H1 (cell line): Measurements from ENCODE around the gene COMMD7. TPM values are rescaled to one million over a fixed set of nuclear protein-coding genes. Genes with fewer than 3 reads are reported as not detected.

Experiments used
- CTCF ChIA-PET: fragments of 300-600 bp; sonication (Branson Sonifier 250); formaldehyde crosslinking; loops from one replicate; lab custom pipeline; 2021; ENCODE audit not compliant: partially characterized antibody; lab: Charles Lee
- POLR2A ChIA-PET: fragments of 300-600 bp; sonication (Branson Sonifier 250); formaldehyde crosslinking; loops from one replicate; lab custom pipeline; 2021; ENCODE audit warnings: inconsistent platforms; ENCODE audit not compliant: partially characterized antibody; lab: Charles Lee
- DNase-seq, 2 experiments: peaks; one replicate each; pipeline versions ENCODE4 v3.0.0 to v3.0.0-alpha.2; 2010 to 2022; ENCODE audit warnings: low spot score in 2 of 2, low read depth in 1 of 2, mixed read lengths in 1 of 2
- FAIRE-seq: peaks from 2 replicates; lab custom pipeline; 2011; peaks lifted over from hg19 to GRCh38; lab: Jason Lieb, UNC
- H2AFZ ChIP-seq: 2 replicates; pipeline ENCODE4 v1.8.1; 2012; ENCODE audit warnings: low read length, inconsistent platforms
- H2AK5ac ChIP-seq: 2 replicates; pipeline ENCODE4 v1.6.1; 2013; ENCODE audit warnings: low read depth, low read length
- H2BK120ac ChIP-seq: replicated peaks from 2 replicates; pipeline ENCODE3; 2013; ENCODE audit warnings: low read depth, low read length, inconsistent platforms
- H2BK12ac ChIP-seq: 2 replicates; pipeline ENCODE4 v1.6.1; 2013; ENCODE audit warnings: low read depth, low read length
- H2BK15ac ChIP-seq: 2 replicates; pipeline ENCODE4 v1.6.1; 2013; ENCODE audit warnings: low read length
- H2BK20ac ChIP-seq: 2 replicates; pipeline ENCODE4 v1.6.1; 2013; ENCODE audit warnings: low read length
- H2BK5ac ChIP-seq: 2 replicates; pipeline ENCODE4 v1.6.1; 2013; ENCODE audit warnings: low read depth, low read length
- H3K14ac ChIP-seq: 2 replicates; pipeline ENCODE4 v1.6.1; 2013; ENCODE audit warnings: inconsistent platforms; ENCODE audit not compliant: insufficient read length
- H3K18ac ChIP-seq: 2 replicates; pipeline ENCODE4 v1.6.1; 2013; ENCODE audit warnings: low read length; ENCODE audit errors: extremely low read depth
- H3K23ac ChIP-seq: 2 replicates; pipeline ENCODE4 v1.6.1; 2013; ENCODE audit warnings: inconsistent platforms; ENCODE audit not compliant: insufficient read length
- H3K23me2 ChIP-seq: 2 replicates; pipeline ENCODE4 v1.6.1; 2013; ENCODE audit warnings: low read depth, low read length
- H3K27ac ChIP-seq: 2 replicates; pipeline ENCODE4 v1.6.1; 2011; ENCODE audit warnings: low read depth, low read length, inconsistent platforms
- H3K27me3 ChIP-seq, 4 experiments: replicated peaks in 1 of 4; 1 replicate in 1 of 4; 2 replicates in 3 of 4; pipeline versions ENCODE4 v1.6.1 to v1.8.1; 2011 to 2013; ENCODE audit warnings: low read length in 3 of 4, mild to moderate bottlenecking in 3 of 4, inconsistent platforms in 2 of 4, mixed read lengths in 2 of 4, moderate library complexity in 1 of 4; ENCODE audit not compliant: control insufficient read depth in 3 of 4, insufficient read depth in 3 of 4; ENCODE audit errors: extremely low read depth in 1 of 4
- H3K36me3 ChIP-seq, 4 experiments: 2 replicates each; pipeline versions ENCODE4 v1.6.1 to v1.8.1; 2011 to 2013; ENCODE audit warnings: mild to moderate bottlenecking in 4 of 4, low read length in 3 of 4, moderate library complexity in 2 of 4, control low read depth in 1 of 4, inconsistent platforms in 1 of 4; ENCODE audit not compliant: insufficient read depth in 4 of 4, control insufficient read depth in 2 of 4
- H3K4ac ChIP-seq: replicated peaks from 2 replicates; pipeline ENCODE3; 2013; ENCODE audit warnings: low read length, low read depth, mixed read lengths, inconsistent platforms; ENCODE audit not compliant: insufficient read length
- H3K4me1 ChIP-seq, 4 experiments: replicated peaks in 1 of 4; 1 replicate in 1 of 4; 2 replicates in 3 of 4; pipeline versions ENCODE4 v1.6.1 to v1.8.1; 2011 to 2013; ENCODE audit warnings: low read length in 3 of 4, inconsistent platforms in 2 of 4, mixed read lengths in 1 of 4; ENCODE audit not compliant: insufficient read depth in 4 of 4, control insufficient read depth in 3 of 4
- H3K4me2 ChIP-seq, 2 experiments: 2 replicates each; pipeline versions ENCODE4 v1.6.1 to v1.8.1; 2011 to 2013; ENCODE audit warnings: low read depth in 2 of 2, low read length in 2 of 2, control low read depth in 1 of 2, inconsistent platforms in 1 of 2, mild to moderate bottlenecking in 1 of 2; ENCODE audit not compliant: insufficient read depth in 1 of 2
- H3K4me3 ChIP-seq, 4 experiments: fragments of 200-600, 300-600 bp in 1 of 4; sonication (generic), shearing (Covaris generic), sonication (Bioruptor Twin) in 1 of 4; 2 replicates each; pipeline versions ENCODE4 v1.5.1 to v1.8.1; 2011 to 2016; ENCODE audit warnings: low read length in 4 of 4, low read depth in 3 of 4, control low read depth in 2 of 4, inconsistent platforms in 2 of 4, mild to moderate bottlenecking in 2 of 4, mixed read lengths in 1 of 4, moderate library complexity in 1 of 4; ENCODE audit not compliant: insufficient read depth in 2 of 4; ENCODE audit errors: extremely low read depth in 1 of 4
- H3K56ac ChIP-seq: replicated peaks from 2 replicates; pipeline ENCODE3; 2013; ENCODE audit warnings: low read depth, mild to moderate bottlenecking, mixed read lengths, low read length, inconsistent platforms; ENCODE audit not compliant: insufficient read length
- H3K79me1 ChIP-seq: 2 replicates; pipeline ENCODE4 v1.6.1; 2013; ENCODE audit warnings: low read depth, low read length, control low read depth
- H3K79me2 ChIP-seq, 2 experiments: 2 replicates each; pipeline versions ENCODE4 v1.6.1 to v1.8.1; 2012 to 2013; ENCODE audit warnings: low read length in 2 of 2, mild to moderate bottlenecking in 2 of 2, inconsistent platforms in 1 of 2; ENCODE audit not compliant: insufficient read depth in 2 of 2, control insufficient read depth in 1 of 2
- H3K9ac ChIP-seq, 4 experiments: replicated peaks in 1 of 4; 1 replicate in 1 of 4; 2 replicates in 3 of 4; pipeline versions ENCODE4 v1.6.1 to v1.8.1; 2011 to 2013; ENCODE audit warnings: low read depth in 3 of 4, low read length in 3 of 4, control low read depth in 2 of 4, mild to moderate bottlenecking in 2 of 4, moderate library complexity in 2 of 4, inconsistent platforms in 1 of 4; ENCODE audit errors: extremely low read depth in 1 of 4
- H3K9me3 ChIP-seq, 2 experiments: 2 replicates each; pipeline versions ENCODE4 v1.6.1 to v1.8.1; 2012 to 2013; ENCODE audit warnings: mild to moderate bottlenecking in 2 of 2, moderate library complexity in 2 of 2, control low read depth in 1 of 2, inconsistent platforms in 1 of 2, low read depth in 1 of 2, low read length in 1 of 2, mixed read lengths in 1 of 2; ENCODE audit not compliant: insufficient read depth in 2 of 2
- H4K20me1 ChIP-seq, 2 experiments: replicated peaks in 1 of 2; 2 replicates each; pipeline versions ENCODE3 to v1.8.1; 2011 to 2013; ENCODE audit warnings: inconsistent platforms in 2 of 2, low read length in 2 of 2, mild to moderate bottlenecking in 1 of 2; ENCODE audit not compliant: insufficient read depth in 2 of 2, control insufficient read depth in 1 of 2
- H4K5ac ChIP-seq: 2 replicates; pipeline ENCODE4 v1.6.1; 2013; ENCODE audit warnings: low read length, low read depth, mixed read lengths, inconsistent platforms; ENCODE audit not compliant: insufficient read length
- H4K8ac ChIP-seq: 2 replicates; pipeline ENCODE4 v1.8.0; 2013; ENCODE audit warnings: mild to moderate bottlenecking, moderate library complexity, low read length, inconsistent platforms; ENCODE audit not compliant: insufficient read depth; ENCODE audit errors: extremely low read depth
- H4K91ac ChIP-seq: replicated peaks from 2 replicates; pipeline ENCODE3; 2013; ENCODE audit warnings: low read length, mixed read lengths, inconsistent platforms; ENCODE audit not compliant: insufficient read length
- KDM1A ChIP-seq: fragments of 200-600, 300-600 bp; sonication (generic); IDR thresholded peaks from 2 replicates; pipeline ENCODE4 v1.7.1; 2016; ENCODE audit warnings: mild to moderate bottlenecking, low read length, borderline replicate concordance
- POLR2AphosphoS5 ChIP-seq: IDR thresholded peaks from 2 replicates; pipeline ENCODE4 v1.6.1; 2011; ENCODE audit warnings: low read depth, low read length
- WGBS, 2 experiments: shearing (Covaris generic) in 1 of 2; methylation state at CpG; one replicate each; pipeline versions ENCODE4 v1.1.6 to v1.1.7; 2013 to 2015; ENCODE audit warnings: low lambda C conversion rate in 2 of 2, mixed read lengths in 2 of 2, inconsistent platforms in 1 of 2, low coverage in 1 of 2, missing lambda C conversion rate in 1 of 2; ENCODE audit not compliant: insufficient replicate concordance in 2 of 2, insufficient coverage in 1 of 2, insufficient read length in 1 of 2; ENCODE audit errors: extremely low coverage in 1 of 2, missing lambda C conversion rate in 1 of 2; 5-methylcytosine and 5-hydroxymethylcytosine counted together
- polyA plus RNA-seq, 7 experiments: library from polyadenylated mRNA; depleted of rRNA in 3 of 7; stranded (reverse) in 5 of 7; unstranded in 2 of 7; fragments of >200 nt in 5 of 7; fragments of 200-250 nt in 2 of 7; gene quantifications; 1 replicate in 5 of 7; 2 replicates in 1 of 7; 4 replicates in 1 of 7; pipeline versions ENCODE4 v1.2.1 to v1.2.3, GENCODE V29; 2011 to 2013; ENCODE audit warnings: missing spikeins in 2 of 7, mixed read lengths in 2 of 7
- total RNA-seq: library from RNA; stranded (reverse); fragmentation: NEBNext Ultra II Directional; extraction: Animal tissue kit (Norgen Biotek cat#: 25700); gene quantifications from 2 replicates; pipeline ENCODE4 v1.2.1, GENCODE V29; 2021

Gene COMMD7
- total and polyA plus RNA-seq, 2 of the 8 experiments (the other 6 are each of a cell fraction or from before 2014, with no cell fraction given), result 39.4 to 48.9 TPM

DNA sequence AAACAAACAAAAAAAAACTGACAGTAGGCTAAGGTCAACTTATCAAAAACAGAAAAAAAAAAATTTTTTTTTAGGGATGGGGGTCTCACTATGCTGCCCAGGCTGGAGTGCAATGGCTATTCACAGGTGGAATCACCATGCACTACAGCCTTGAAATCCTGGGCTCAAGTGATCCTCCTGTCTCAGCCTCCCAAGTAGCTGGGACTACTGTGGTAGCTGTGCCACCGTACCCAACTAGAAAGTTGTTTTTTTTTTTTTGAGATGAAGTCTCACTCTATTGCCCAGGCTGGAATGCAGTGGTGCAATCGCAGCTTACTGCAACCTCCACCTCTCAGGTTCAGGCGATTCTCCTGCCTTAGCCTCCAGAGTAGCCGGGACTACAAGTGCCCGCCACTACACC lies 2.1 kb downstream of the COMMD7 start:
- H3K36me3 ChIP-seq, result peaks cover 0 to 4% (median 0%) of the 10 kb centered on the region in 4 experiments; a peak in 1 of 8 replicates
- H2BK15ac ChIP-seq, result no peak overlapping the region
- H3K56ac ChIP-seq, result no peak overlapping the region
- peaks cover 5 to 14% (median 9%) of the 10 kb centered on the region in 4 experiments; a peak in 6 of 7 replicates for H3K4me1 ChIP-seq
- peaks cover 9% of the 10 kb centered on the region; the same call in 1 of the 2 replicates for H3K23me2 ChIP-seq
- DNase-seq (no peak), FAIRE-seq (no peak)
- no peak overlapping the region for H3K9ac ChIP-seq
- H2AK5ac ChIP-seq, result no peak overlapping the region
- 0 out of 2 replicates have a peak, but pooled peaks have one; percentile 24 for TF ChIP-seq KDM1A
- no peak for TF ChIP-seq POLR2AphosphoS5
- no peak overlapping the region for H2BK5ac ChIP-seq
- no peaks in the 10 kb centered on the region for H3K9me3 ChIP-seq
- peaks cover 12 to 73% of the 10 kb centered on the region in 2 experiments for H3K79me2 ChIP-seq
- H4K91ac ChIP-seq, result no peak overlapping the region
- H2BK20ac ChIP-seq, result no peak overlapping the region
- no peak overlapping the region for H2BK120ac ChIP-seq
- no peak overlapping the region for H3K4me3 ChIP-seq
- no peak overlapping the region for H4K5ac ChIP-seq
- ChIA-PET POLR2A (interaction anchor here (0.7 to 13.4 kb wide), 2 partner anchors 24 to 293 kb away, joined by 3 to 239 read pairs; partner anchors contain the start of gene DNMT3B), CTCF (interaction anchor here (0.6 to 11.0 kb wide), 6 partner anchors 10 to 112 kb away, joined by 4 to 78 read pairs (median 14); partner anchors contain the start of genes C20orf203 and DNMT3B)
- no peak overlapping the region for H3K14ac ChIP-seq
- H3K4me2 ChIP-seq, result no peak overlapping the region; a peak in 1 of 4 replicates
- H2BK12ac ChIP-seq, result no peak overlapping the region
- H3K27me3 ChIP-seq, result no peaks in the 10 kb centered on the region
- peaks cover 0 to 4% of the 10 kb centered on the region in 2 experiments for H4K20me1 ChIP-seq
- no peak overlapping the region for H3K23ac ChIP-seq
- 96% methylated on average over 5 of the region's 5 CpGs; no CpG with 5 or more reads in 1 of the 2 experiments for WGBS, 2 experiments
- no peak overlapping the region for H3K4ac ChIP-seq
- no peak overlapping the region for H2AFZ ChIP-seq
- no peak overlapping the region for H3K18ac ChIP-seq
- no peak overlapping the region for H4K8ac ChIP-seq
- no peak overlapping the region for H3K27ac ChIP-seq
- peaks cover 2% of the 10 kb centered on the region; the same call in 1 of the 2 replicates for H3K79me1 ChIP-seq
